Activated B cell treated with CpG ODN at 0.5 μM for 24 hours (primary cell): ENCODE results near the gene NPFFR2. TPM values are rescaled to one million over a fixed set of nuclear protein-coding genes. Genes with fewer than 3 reads are reported as not detected.

Source experiments
- ATAC-seq: fragments of 200-7000 bp; cut with Tn5 transposase; one replicate; pipeline ENCODE4 v1.10.0; 2021; ENCODE audit warnings: low read depth, mild to moderate bottlenecking, moderate library complexity
- CTCF ChIA-PET: fragments of 350-600 bp; sonication (Branson Sonifier 250); formaldehyde crosslinking; loops from one replicate; lab custom pipeline; 2021; ENCODE audit warnings: antibody characterized with exemption; lab: Charles Lee
- POLR2A ChIA-PET: fragments of 350-600 bp; sonication (Branson Sonifier 250); formaldehyde crosslinking; loops from one replicate; lab custom pipeline; 2021; ENCODE audit warnings: antibody characterized with exemption; lab: Charles Lee
- DNase-seq: peaks from one replicate; pipeline ENCODE4 v3.0.0; 2022
- H3K27ac Mint-ChIP-seq: one replicate; pipeline ENCODE4 v1.8.0; 2020; ENCODE audit warnings: mixed read lengths
- H3K27me3 Mint-ChIP-seq: one replicate; pipeline ENCODE4 v1.8.0; 2021; ENCODE audit warnings: mixed read lengths
- H3K36me3 Mint-ChIP-seq: one replicate; pipeline ENCODE4 v1.8.0; 2021; ENCODE audit warnings: low read depth, mixed read lengths
- H3K4me1 Mint-ChIP-seq: one replicate; pipeline ENCODE4 v1.8.0; 2021; ENCODE audit warnings: mixed read lengths
- H3K4me3 Mint-ChIP-seq: one replicate; pipeline ENCODE4 v1.8.0; 2020; ENCODE audit warnings: mild to moderate bottlenecking, mixed read lengths
- H3K9me3 Mint-ChIP-seq: one replicate; pipeline ENCODE4 v1.8.0; 2020; ENCODE audit warnings: mixed read lengths
- CTCF ChIP-seq: fragments of 200-600 bp; IDR thresholded peaks from one replicate; pipeline ENCODE4 v1.8.0; 2022; ENCODE audit warnings: antibody characterized with exemption, mild to moderate bottlenecking
- intact Hi-C: fragments of 100-400 bp; cut with micrococcal nuclease; formaldehyde crosslinking; loops from one replicate; pipeline ENCODE4 v1.15.1; 2024
- total RNA-seq: library from RNA; stranded (reverse); gene quantifications from 2 replicates; pipeline ENCODE4 v1.2.3, GENCODE V29; 2022

Gene NPFFR2
- total RNA-seq, 1 donor from 2014 or later, result not detected

- POLR2A ChIA-PET, result no interaction called here
- no peak for ATAC-seq
- no peak for TF ChIP-seq CTCF
- CTCF ChIA-PET, result no interaction called here
- H3K27ac Mint-ChIP-seq, result no peak overlapping the region
- no peak overlapping the region for H3K4me3 Mint-ChIP-seq
- intact Hi-C loops, result no loop called here
- no peak for DNase-seq
- no peaks in the 10 kb centered on the region for H3K36me3 Mint-ChIP-seq
- H3K27me3 Mint-ChIP-seq, result no peaks in the 10 kb centered on the region
- H3K9me3 Mint-ChIP-seq, result no peaks in the 10 kb centered on the region
- H3K4me1 Mint-ChIP-seq, result no peaks in the 10 kb centered on the region
Observed at GRCh38 chr4:72011906-72012305, 19.9 kb upstream of the NPFFR2 start.

DNA sequence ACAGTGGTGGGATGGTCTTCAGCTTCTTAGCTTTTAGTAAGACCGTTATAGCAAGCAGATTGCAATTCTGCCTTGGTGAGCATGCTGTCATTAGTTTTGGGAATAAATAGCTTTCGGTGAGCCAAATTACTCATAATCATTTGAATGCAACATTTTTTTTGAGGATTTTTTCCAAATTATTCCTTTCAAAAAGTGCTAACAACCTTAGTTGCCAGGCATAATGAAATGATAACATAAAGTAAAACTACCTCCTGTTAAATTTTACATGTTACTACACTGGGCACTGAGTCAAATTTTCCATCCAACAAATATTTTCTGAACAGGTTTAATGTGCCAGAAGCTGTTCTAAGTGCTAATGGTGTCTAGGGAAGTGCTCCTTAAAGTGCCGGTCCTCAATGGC, 15.8 kb upstream of the NPFFR2 start:
- H3K27ac Mint-ChIP-seq, result no peak overlapping the region
- no peak overlapping the region for H3K4me3 Mint-ChIP-seq
- ChIA-PET POLR2A (no interaction called here), CTCF (no interaction called here)
- H3K27me3 Mint-ChIP-seq, result no peaks in the 10 kb centered on the region
- intact Hi-C loops, result no loop called here
- ATAC-seq (no peak), DNase-seq (no peak)
- H3K4me1 Mint-ChIP-seq, result no peaks in the 10 kb centered on the region
- no peaks in the 10 kb centered on the region for H3K9me3 Mint-ChIP-seq
- no peaks in the 10 kb centered on the region for H3K36me3 Mint-ChIP-seq
- TF ChIP-seq CTCF, result no peak

DNA sequence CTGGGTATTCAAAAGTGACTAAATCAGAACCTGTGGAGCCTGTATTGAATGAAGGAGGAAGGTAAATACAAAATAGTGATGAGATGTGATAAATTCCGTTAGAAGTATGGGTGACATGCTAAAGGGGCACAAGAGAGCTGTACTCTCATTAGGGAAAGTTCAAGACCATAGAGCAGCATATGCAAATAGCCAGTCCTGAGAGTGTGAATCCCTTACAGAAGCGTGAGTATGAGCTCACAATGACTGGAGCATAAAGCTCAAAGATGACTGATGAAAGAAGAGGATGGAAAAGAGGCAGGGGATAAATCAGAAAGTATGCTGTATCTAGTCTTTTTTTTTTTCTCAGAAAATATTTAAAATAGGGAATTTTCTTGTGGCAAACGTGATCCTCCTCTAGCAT, 12.1 kb upstream of the NPFFR2 start:
- intact Hi-C loops, result no loop called here
- ChIA-PET POLR2A (interaction anchor here (0.7 kb wide), 1 partner anchor 35 kb away, joined by 4 read pairs; no protein-coding TSS in a partner anchor), CTCF (no interaction called here)
- no peaks in the 10 kb centered on the region for H3K36me3 Mint-ChIP-seq
- H3K9me3 Mint-ChIP-seq, result no peaks in the 10 kb centered on the region
- TF ChIP-seq CTCF, result no peak
- no peaks in the 10 kb centered on the region for H3K27me3 Mint-ChIP-seq
- ATAC-seq, result no peak
- H3K27ac Mint-ChIP-seq, result no peak overlapping the region
- DNase-seq, result no peak
- no peak overlapping the region for H3K4me3 Mint-ChIP-seq
- H3K4me1 Mint-ChIP-seq, result no peaks in the 10 kb centered on the region

GRCh38 chr4:72022553-72022952, 9.2 kb upstream of the NPFFR2 start:
- Mint-ChIP-seq H3K27ac (no peak overlapping the region), H3K4me1 (no peaks in the 10 kb centered on the region), H3K36me3 (no peaks in the 10 kb centered on the region), H3K9me3 (no peaks in the 10 kb centered on the region), H3K4me3 (no peak overlapping the region), H3K27me3 (no peaks in the 10 kb centered on the region)
- CTCF ChIA-PET, result no interaction called here
- ATAC-seq, result no peak
- no peak for TF ChIP-seq CTCF
- intact Hi-C loops, result no loop called here
- POLR2A ChIA-PET, result no interaction called here
- DNase-seq, result no peak

- Mint-ChIP-seq H3K4me1 (no peaks in the 10 kb centered on the region), H3K27me3 (no peaks in the 10 kb centered on the region), H3K9me3 (no peaks in the 10 kb centered on the region), H3K36me3 (no peaks in the 10 kb centered on the region), H3K4me3 (no peak overlapping the region), H3K27ac (no peak overlapping the region)
- POLR2A ChIA-PET, result no interaction called here
- intact Hi-C loops, result no loop called here
- ATAC-seq (no peak), DNase-seq (no peak)
- CTCF ChIA-PET, result no interaction called here
- no peak for TF ChIP-seq CTCF
Observed at GRCh38 chr4:72055566-72055965, 23.8 kb downstream of the NPFFR2 start.
